Stimulated activated CD4-positive, alpha-beta T cell treated with anti-CD3 and anti-CD28 coated beads, Interleukin-1b, Interleukin-23, amount 100 ng/mL, for 1 hour (primary cell): Measurements from ENCODE around the gene TACC3.

Source experiments
- DNase-seq, 2 donors: peaks; one replicate each; pipeline ENCODE4 v3.0.0-alpha.2; 2020; ENCODE audit warnings: low read depth in 2 of 2

TACC3 gene

DNA sequence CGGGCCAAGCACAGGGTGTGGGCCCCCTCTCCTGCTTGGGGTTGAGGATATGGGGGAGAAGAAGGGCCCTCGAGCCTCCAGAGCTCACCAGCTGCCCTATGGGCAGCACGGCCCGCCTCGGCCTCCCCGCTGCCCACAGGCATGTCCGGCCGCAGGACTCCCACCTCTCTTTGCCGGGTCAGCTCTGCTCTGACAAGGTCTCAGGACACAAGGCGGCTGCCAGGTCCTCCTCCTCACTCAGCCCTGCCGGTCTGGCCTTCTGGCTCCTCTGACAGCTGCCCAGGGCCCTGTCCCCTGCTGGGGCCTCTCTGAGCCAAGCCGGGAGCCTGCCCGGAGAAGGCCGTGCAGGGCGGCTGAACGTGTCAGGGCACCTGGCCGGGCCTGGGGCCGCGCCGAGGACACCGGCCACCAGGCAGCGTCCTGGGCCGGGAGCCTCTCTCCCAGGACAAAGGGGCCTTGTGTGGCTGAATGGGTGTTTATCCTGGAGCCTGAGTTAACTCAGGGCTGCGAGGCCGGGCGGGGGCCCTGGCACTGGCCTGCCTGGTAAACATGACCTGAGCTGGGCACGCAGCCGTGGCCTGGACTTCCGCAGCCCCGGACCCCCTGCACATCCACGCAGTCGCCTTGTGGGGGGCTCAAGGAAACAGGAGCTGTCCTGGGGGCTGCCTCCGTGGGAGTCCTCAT lies 25.7 kb downstream of the TACC3 start:
- DNase-seq: no peak

- DNase-seq: no peak
Measured at GRCh38 chr4:1747603-1747967, 26.3 kb downstream of the TACC3 start.

DNA sequence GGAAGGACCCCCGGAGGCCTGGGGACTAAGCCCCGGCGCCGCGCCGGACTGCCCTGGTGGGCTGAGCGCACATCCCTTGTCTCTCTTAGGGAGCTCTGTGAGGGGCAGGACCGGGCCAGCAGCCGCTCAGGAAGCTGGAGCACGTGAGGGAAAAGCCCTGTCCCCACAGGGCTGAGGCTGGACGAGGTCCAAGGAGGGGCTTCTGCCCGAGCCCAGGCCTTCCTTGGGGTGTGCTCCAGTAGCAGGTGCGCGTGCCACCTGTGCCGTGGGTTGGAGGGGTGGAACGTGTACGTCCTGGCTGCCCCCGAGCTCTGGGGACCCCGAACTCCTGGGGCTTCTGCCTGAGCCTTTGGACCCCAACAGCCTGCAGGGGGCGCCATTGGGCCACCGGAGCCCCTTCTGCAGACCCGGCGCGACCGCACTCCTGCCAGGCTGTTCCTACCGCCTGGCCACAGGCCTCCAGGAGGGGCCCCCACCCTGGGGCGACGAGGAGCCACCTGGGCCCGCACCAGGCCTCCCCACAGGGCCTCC lies 27.2 kb downstream of the TACC3 start:
- DNase-seq: peak; percentile 55 to 61

GRCh38 chr4:1749370-1749769 lies 28.0 kb downstream of the TACC3 start:
- DNase-seq: no peak

GRCh38 chr4:1749826-1750225 lies 28.5 kb downstream of the TACC3 start:
- no peak for DNase-seq

GRCh38 chr4:1750381-1751154 lies 29.2 kb downstream of the TACC3 start:
- DNase-seq: no peak

GRCh38 chr4:1751155-1751918 lies 30.0 kb downstream of the TACC3 start:
- DNase-seq: no peak

DNA sequence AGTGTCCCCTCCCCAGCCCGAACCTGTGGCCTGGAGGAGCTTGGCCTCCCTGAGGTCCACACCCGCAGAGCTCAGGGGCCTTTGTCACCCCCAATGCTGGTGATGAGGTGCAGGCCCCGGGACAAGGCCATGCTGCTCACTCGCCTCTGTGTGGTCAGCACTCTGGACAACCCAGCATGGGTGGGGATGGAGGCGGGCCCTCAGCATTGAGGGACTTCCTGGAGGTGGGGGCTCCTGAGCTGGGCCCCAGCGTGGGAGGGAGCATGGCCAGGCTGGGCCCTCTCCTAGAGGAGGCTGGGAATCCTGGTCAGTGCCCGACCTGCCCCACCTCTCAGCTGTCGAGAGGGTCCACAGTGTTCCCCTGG lies 30.6 kb downstream of the TACC3 start:
- no peak for DNase-seq

DNA sequence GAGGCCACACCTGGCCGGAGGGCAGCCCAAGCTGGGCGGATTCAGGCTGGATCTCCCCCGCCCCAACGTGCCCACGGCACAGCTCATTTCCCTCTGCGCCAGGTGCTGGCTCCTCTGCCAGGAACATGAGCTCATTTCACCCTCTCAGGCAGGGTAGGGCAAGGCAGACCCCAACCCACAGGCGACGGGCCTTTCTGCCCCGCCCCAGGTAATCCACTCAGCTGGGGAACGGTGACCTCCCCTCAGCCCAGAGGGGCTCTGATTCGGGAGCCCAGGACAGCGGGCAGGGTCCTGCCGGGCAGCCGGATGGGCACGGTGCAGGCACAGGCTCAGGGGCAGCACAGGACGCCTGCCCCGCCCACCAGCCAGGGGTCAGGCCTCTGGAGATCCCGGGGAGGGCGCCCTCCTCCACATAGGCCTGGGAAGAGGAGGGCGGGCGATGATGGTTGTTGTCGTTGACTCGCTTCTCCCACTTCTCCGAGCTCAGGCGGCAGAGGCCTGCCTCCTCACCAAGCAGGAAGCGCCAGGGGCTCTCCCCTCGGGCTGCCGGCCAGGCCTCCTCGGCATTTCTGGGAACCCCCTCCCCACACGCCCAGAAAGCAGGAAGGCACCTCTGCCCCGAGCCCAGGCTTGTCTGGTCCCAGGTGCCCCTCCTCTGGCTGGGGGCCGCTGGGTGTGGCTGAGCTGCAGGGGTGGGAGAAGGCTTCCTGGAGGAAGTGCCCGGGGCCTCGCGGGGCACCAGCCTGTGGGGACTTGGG lies 31.1 kb downstream of the TACC3 start:
- no peak for DNase-seq

- DNase-seq: no peak
Measured at GRCh38 chr4:1753294-1753696, 32.0 kb downstream of the TACC3 start.

- no peak for DNase-seq
Measured at GRCh38 chr4:1753697-1754311, 32.5 kb downstream of the TACC3 start.

DNA sequence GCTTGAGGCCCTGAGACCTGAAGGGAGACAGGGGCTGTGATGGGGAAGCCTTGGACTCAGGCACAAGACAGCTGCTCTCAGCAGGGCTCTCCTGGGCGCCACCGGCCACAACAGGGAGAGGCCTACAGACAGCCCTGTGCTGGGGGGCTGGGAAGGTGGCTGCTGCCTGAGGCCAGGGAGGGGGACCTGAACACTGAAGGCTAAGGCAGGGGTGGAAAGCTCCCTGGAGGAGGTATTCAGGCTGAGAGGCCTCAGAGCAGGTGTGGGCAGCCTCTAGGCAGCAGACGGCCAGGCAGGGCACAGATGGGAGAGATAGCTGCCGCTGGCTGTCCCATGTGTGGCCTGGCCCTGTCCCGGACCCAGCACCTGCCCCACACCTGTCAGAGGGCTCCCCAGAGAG lies 33.0 kb downstream of the TACC3 start:
- DNase-seq: no peak

DNA sequence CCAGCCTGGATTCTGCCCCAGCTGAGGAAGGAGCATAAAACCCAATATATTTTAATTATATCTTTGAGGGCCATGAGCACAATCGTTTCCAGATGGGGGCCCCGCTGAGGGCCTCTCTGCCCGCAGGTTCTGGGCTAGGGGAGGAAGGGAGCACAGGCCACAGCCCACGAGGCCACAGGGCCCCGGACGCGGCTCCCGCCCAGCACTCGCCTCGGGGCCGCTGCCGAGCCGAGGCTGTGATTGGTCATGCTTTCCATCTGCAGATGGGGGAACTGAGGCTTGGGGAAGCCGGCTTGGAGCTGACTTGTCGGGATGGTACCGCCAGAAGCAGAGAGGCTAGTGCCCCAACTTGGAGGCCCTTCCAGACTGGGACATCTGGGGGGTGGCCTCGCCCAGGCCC lies 34.0 kb downstream of the TACC3 start:
- no peak for DNase-seq

- no peak for DNase-seq
Measured at GRCh38 chr4:1756079-1756478, 34.8 kb downstream of the TACC3 start.

DNA sequence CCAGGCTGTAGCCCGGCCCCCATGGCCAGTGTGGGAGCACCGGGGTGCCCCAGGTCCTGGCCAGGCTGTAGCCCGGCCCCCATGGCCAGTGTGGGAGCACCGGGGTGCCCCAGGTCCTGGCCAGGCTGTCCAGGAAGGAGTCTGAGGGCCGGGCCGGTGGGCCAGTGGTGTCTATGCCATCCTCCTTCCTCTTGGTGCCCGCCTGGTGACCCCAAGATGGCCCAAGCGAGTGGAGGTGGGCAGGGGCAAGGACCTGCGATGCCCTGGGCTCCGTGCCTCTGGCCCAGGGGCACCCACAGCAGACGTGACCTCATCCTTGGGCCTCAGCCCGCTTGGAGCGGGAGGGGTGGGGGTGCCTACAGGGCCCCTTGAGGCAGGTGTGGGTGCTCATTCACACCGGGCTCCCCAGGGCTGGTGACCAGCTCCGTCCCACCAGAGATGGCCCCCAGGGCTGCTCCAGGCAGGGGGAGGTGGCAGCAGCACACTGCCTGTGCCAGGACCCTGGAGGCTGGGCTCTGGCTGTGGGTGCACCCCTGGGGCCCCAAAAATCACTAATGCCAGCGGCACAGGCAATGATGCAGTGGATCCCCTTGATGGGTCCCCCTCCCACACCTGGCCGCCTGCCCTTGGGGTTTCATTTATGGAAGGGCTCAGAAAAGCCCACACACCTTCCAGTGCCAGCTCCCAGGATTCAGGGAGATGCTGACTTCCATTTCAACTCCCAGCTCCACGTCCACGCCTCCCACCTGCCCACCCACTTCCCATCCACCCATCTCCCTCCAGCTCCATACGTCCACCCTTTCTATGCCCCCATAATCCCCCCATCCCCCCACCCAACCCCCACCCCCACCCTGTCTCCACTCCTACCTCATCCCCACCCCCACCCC lies 35.8 kb downstream of the TACC3 start:
- no peak for DNase-seq

DNA sequence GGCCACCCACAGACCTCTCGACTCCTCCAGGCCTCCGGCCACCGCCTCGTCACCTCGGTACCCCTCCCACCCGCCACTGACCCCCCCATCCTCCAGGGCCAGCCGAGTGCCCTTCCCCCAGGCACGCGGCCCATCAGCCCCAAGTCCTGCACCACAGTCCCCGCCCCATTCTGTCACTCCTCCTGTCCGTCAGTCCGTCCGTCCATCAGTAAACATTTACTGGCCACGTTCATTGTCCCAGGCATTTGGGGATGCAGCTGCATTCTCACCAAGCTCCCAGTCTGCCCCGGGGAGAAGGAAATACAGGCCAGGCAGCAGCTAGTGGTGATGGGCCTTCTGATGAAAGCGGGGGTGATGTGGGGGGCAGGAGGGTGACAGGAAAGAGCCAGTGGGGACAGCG lies 36.5 kb downstream of the TACC3 start:
- DNase-seq: no peak

- DNase-seq: no peak
Measured at GRCh38 chr4:1758306-1759121, 37.2 kb downstream of the TACC3 start.

- no peak for DNase-seq
Measured at GRCh38 chr4:1759170-1759817, 38.0 kb downstream of the TACC3 start.

- no peak for DNase-seq
Measured at GRCh38 chr4:1759818-1760223, 38.5 kb downstream of the TACC3 start.
